ENCODE data around the gene BRCA2.

BRCA2 gene

DNA sequence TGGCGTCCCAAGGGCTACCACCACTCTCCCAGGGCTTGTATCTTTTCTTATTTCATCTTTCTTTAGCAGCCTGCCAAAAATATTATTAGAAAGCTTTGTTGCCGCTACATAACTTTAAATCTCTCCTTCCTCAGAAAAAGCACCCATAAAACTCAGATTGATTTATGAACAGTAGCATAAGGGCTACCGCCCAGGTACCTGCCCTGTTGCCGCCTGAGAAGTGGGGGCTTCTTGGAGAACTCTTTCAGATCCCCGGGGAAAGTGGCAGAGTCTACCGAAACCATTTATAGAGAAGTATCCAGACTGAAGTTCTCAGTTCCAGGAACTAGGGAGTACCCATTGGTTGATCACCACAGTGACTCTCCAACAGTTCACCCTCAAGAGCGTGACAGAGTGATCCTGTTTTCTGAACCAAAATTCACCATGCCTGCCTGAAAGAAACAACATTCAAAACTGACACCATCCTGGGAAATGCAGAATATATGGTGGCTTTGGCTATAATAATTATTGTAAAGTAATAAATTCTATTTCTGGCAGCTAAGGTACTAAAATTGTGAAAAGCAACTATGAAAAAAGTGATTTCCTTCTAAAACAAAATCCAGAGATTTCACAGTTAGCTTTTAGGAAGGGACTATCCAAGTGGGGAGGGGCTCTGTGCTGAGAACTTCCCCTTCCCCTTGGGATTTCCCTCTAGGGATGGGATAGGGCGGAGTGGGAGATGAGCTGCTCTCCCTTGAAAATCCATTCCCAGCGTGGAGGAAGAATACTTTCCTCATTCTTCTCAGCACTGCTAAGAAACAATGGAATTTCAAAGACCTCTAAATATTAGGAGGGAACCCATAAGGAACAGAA, 113.5 kb downstream of the BRCA2 start:
- DNase-seq (ENCODE audit: low spot score), result no peak

DNA sequence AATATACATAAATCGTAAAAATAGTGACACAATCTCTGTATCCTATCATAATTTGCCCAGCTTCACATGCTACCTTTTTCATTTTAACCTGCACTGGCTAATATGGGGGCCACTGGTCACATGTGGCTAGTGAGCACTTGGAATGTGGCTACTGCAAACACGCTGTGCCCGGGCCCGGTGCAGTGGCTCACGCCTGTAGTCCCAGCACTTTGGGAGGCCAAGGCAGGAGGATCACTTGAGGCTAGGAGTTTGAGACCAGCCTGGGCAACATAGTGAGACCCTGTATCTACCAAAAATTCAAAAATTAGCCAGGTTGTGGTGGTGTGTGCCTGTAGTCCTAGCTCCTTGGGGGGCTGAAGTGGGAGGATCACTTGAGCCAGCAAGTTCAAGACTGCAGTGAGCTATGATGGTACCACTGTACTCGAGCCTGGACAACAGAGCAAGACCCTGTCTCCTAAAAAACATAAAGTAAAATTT, 114.2 kb downstream of the BRCA2 start:
- DNase-seq (ENCODE audit: low spot score), result no peak

DNA sequence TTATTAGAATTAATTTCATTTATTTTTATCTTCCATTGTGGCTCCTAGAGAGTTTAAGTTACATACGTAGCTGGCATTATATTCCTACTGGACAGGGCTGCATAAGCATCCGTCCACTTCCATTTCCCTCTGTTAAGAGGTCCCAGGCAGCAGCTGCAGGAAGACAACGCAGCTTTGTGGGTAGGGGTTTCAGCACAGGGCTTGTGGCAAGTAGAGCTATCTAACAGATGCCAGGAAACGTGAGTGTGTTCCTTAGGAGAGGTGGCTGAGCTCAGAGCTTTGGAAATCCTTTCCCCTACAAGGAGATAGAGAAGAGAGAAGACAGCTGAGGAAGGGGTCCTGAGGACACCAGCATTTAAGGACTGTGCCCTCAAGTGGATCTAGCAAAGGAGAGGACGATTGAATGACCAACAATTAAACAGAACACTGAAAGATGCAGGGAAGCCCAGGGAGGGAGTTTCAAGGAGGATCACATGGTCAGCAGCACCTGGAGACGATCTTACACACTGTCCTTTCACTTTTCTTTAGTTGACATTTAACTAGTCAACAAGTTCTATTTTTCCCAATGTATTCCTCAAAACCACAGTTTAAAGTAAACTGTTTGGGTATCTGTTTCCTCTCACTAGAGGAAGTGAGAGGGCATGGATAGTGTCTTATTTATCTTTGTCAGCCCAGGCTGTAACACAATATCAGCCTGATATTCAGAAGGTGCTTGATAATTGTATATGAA, 114.9 kb downstream of the BRCA2 start:
- DNase-seq (ENCODE audit: low spot score), result no peak

DNA sequence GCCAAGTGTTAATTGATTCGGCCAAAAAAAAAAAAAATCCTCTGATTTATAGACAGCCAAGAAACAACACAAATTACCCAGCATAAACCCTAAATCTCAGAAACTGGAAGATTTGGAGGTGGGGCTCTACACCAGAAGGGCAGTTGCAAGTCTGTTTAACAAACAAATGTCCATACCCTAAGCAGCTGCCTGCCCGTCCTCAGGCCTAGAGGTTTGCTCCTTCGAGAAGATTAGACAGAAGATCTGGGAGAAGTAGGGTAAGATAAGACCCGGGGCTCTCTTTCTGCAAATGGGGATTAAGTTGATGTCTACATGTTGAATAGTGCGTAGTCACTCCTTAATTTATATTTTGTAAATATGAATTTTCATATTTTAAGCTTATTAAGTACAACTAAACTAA, 116.1 kb downstream of the BRCA2 start:
- DNase-seq (ENCODE audit: low spot score), result no peak

DNA sequence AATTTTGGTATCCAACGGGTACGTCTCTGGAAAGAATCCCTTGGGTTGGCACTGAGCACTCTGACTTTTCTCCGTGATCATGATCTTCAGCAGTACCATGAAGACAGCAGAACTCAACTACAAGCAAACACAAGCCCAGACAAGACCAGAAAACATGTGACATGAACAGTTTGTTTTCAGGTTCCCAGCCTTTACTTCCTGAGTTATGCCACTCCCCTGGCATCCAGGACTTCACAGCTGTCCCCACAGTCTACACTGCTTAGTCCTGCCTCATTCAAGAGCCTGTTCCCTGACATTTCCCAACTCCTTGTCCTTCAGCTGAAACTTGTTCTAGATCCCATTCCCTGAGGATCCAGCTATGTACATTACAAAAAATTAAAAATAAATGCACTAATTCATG, 117.5 kb downstream of the BRCA2 start:
- no peak for DNase-seq (ENCODE audit: low spot score)

DNA sequence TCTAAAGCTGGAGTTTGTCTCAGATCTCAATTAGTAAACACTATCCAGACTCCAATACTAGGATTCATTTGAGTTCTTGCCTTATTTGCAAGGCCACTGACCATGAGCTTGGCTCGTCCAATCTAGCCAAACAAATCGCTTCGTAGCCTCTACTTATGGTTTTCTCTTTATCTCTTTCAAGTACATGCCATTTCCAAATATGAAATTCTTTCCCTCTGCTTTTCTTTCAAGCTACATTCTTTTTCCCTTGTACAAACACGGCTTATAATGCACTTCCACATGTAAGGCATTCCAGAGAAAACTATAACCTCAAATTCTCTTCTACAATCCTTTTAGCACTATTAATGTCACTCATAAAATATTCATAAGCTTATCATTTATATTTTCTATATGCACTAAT, 123.6 kb downstream of the BRCA2 start:
- DNase-seq (ENCODE audit: low spot score), result no peak

DNA sequence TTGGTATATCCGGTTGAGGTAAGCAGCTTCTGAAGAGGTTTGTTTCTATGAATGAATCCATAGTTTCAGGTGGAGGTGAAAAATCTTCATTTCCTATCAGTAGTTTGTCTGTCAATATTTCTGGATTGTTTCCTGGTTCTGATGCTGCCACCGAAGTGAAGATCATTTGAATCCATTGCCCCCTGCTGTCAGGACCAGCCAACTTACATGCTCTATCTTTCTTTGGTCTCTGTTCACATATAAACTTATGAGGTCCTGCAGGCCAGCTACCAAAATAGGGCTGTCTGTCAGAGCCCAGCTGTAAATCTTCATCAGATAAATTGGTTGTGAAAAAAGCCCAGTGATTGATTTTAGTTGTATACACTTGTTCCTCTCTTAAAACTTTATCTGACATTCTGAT, 127.8 kb downstream of the BRCA2 start:
- DNase-seq (ENCODE audit: low spot score), result no peak

DNA sequence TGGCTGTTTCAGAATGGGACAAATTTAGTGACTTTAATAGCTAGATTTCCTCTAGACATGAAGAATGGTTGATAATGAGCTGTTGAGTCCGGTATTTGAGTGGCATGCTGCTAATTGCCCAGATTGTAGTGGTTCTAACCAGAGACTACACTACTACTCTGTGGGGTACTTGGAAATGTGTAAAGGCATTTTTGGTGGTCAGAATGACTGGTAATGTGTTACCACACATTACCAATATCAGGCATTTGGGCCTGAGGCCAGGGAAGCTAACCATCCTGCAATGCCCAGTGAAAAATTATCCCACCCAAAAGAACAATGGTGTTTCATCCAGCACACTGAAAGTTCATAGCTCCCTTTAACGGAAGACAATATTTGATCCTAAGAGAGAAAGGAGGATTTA, 130.2 kb downstream of the BRCA2 start:
- DNase-seq (ENCODE audit: low spot score), result no peak

DNA sequence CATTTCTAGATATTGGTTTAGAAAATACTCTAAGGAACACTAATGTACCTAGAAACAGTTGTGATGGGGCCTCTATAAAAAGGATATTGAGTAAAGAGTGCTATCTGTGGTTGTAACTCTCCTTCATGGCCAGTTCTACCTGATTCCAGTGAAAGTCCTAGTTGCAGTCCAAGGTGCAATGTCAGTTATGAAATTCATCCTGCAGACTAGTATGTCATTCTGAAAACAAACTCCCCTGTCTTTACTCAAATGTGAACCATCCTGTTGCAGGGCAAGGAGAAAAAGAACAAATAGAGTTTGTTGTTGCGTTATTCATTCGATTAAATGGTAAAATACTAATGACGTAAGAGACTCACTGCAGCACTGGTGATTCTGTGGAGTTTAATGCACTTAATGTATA, 130.9 kb downstream of the BRCA2 start:
- DNase-seq (ENCODE audit: low spot score), result no peak

DNA sequence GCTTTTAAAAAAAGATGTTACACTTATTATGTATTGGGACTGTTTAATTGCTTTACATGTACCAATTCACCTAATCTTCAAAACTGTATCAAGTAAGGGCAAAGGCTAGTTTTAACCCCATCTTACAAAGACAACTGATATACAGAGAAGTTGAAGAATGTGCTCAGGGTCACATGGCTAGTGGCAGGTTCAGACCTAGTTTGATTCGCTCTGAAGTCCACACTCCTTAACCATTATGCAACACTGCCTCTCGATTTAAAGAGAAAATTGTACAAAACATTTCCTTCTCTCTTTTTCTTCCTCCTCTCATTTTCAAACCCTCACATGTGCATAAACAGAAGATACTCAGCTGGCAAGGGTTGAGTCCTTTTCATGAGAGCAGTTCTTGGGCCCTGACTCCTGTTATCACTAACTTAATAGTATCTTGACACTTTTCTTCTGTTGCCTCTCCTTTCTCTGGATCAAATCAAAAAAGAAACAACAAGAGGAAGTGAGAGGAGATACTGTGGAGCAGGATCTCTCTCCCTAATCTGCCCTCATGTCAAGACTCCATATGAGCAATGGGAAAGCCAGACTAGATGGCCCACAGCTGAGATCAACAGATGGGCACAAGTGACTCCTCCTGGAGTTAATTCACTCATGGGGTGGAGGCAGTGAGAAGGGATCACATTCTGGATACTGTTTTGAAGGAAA, 131.6 kb downstream of the BRCA2 start:
- peak; percentile 11 for DNase-seq (ENCODE audit: low spot score)

DNA sequence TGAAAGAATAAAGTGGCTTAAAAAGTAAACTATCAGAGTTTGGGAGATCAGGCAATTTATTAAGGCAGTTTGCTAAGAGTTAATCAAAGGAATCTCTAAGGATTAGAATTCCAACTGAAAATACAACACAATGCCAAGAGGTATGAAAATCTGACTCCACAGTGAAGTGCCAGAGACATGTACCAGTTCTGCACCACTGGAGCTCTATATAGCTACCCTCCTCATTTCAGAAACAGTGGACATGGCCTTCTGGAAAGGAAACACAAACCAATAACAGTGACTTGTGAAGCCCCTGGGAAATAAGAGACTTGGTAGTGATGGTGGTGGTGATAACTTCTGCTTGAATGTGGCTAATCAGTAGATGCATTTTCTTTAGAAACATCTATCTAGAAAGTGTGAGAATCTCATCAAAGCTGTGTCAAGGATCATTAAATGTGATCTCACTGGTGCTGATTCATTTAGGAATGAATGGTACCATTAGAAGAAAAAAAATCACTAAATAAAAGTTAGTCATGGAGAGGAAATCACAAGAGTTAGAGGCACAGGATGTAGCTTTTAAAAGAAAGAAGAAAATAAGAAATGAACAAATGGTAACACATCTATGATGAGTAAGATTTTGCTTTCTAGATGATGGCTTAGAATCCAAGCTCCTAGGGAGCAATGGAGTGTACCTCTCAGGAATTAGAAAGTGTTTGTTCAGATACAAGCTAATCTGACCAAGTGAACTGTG, 132.8 kb downstream of the BRCA2 start:
- DNase-seq (ENCODE audit: low spot score), result no peak

DNA sequence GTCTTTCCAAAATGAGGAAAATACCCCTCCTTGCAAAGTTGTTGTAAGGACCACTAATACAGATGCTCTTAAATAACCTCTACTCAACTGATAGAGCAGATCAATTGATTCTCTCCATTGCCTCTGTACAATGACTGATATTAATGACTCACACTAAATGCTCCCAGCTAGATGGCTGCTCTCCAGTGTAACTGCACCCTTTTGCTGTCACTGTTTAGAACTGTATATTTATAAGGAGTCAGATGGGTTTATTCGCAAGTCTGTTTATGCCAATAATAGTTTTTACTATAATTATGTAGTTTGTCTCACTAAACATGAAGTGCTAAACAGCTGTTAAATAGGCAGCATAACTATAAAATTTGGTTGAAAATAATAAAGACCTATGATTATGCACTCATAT, 133.7 kb downstream of the BRCA2 start:
- DNase-seq (ENCODE audit: low spot score), result no peak

Small RNA genes lying within 50 kb of the gene (small RNA-seq; reads per million reads assigned to genes)
- gene RF00190, result 0 to 0.03 reads per million in 2 experiments
